T-helper 22 cell (primary cell): Measurements from ENCODE around the gene CNTNAP2.

Source experiments
- DNase-seq: peaks from one replicate; pipeline ENCODE4 v3.0.0-alpha.2; 2020; ENCODE audit warnings: low read depth

CNTNAP2 gene

DNA sequence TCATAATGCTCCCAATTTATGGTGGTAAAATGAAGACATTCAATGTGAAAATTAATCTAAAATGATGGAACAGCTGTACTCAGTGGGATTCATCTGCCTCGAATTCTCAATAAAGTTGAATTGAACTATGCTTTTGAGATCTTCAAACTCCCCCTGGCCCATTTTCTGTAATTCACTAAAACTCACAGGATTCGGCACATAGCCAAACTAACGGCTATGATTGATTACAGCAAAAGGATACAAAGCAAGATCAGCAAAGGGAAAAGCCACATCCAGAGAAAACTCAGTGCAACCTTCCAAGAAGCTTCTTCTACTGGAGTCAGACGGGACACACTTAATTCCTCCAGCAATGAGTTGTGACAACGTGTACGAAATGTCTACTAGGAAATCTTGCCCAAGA, 307.5 kb downstream of the CNTNAP2 start:
- no peak for DNase-seq

DNA sequence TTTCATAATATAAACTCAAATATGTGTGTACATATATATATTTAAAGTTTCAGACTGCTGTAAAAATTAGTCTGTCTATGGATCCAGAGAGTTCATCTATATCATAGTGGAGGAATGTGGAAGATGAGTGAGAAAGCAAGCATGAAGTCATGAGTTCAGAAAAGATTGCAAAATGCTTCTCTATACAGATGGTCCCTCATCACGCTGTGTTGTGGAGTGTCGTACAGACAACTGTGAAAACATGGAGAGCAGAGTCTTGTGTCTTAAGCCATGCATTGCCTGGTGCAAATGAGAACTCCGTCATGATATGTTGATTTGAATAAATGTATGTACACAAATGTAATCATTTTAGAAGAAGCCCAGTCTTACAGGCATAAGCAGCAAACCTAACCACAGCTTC, 316.9 kb downstream of the CNTNAP2 start:
- no peak for DNase-seq

DNA sequence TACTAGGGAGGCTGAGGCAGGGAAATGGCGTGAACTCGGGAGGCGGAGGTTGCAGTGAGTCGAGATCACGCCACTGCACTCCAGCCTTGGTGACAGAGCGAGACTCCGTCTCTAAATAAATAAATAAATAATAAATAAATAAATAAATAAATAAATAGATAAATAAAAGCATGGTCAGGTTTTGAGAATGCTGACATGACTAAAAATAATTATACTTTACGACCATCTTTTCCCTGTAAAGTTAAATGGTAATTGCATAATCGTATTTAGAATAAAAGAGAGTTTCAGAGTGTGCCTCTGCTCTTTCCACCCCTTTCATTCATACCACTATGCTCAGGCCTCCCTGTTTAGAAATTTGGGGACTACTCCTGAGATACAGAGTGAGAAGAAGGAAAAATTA, 326.5 kb downstream of the CNTNAP2 start:
- DNase-seq, result no peak

GRCh38 chr7:146449625-146450024, 333.0 kb downstream of the CNTNAP2 start:
- no peak for DNase-seq

DNA sequence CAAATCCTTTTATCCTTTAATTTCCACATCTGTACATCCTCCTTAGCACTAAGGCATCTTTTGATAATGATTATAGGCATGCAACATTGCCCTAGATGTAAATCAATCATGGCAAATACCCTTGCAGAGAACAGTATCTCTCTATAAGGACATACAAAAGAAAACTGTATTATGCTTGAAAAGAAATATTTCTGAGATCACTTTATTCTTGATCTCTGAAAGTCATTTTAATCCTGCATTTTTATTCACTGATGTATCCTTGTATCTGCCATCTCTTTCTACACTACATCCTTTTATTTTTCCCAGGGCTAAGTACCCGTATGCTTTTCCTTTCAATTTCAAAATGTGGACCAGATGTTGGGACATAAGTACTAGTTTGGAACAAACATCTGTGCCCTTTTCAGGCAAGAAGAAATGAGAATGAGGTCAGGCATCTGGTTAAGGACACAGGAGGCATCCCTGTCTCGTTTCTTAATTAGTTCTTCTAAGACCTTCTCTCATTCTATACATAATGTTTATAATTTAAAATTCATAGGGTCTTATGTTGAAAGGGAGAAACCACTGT, 338.6 kb downstream of the CNTNAP2 start:
- no peak for DNase-seq

- DNase-seq, result no peak
Measured at GRCh38 chr7:146479040-146479439, 362.4 kb downstream of the CNTNAP2 start.

DNA sequence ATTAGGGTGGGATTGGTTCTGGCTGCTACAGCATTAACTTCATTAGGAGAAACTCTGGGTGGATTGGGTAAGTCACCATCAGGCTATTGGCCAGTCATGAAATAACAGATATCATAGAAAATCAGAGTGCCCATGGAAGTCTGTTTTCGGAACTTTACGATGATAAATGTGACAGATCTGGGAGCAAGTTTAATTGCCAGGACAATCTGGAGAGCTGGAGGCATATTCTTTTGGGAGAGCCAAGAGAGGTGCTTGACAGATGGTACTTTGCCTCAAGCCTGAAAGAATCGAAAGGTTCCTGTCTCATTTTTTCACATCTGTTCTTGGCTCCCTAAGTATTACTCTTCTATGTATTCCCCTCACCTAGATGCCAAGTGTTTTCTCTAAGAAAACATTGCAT, 369.9 kb downstream of the CNTNAP2 start:
- DNase-seq, result no peak

GRCh38 chr7:146492017-146492416, 375.4 kb downstream of the CNTNAP2 start:
- no peak for DNase-seq

DNA sequence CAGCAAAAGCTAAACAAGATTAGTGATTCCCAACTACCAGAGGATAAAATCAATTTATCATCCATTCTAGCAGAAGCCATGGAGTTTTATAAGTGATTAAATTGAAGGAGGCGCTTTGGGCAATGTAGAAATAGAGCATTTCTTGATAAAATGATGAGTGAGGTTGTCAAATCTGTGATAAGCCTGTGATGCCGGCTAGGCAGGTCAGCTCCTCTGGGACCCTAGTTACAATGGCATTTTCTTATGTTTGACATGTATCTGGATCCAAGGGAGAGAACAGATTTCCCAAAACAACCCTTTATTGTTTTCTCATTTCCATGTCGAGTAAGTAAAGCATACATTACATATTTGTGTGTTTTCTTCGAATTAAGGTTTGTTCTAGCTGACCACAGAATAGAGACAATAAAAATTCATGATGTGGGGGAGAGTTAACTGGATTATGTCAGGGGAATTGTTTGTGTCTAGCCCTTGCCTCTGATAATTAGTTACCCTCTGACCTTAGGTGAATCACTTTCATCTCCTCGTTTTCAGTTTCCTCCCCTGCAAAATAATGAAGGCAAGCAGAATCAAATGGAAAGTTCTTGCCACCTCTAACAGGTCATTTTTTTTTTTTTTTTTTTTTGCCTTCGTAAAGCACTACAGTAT, 378.5 kb downstream of the CNTNAP2 start:
- no peak for DNase-seq

DNA sequence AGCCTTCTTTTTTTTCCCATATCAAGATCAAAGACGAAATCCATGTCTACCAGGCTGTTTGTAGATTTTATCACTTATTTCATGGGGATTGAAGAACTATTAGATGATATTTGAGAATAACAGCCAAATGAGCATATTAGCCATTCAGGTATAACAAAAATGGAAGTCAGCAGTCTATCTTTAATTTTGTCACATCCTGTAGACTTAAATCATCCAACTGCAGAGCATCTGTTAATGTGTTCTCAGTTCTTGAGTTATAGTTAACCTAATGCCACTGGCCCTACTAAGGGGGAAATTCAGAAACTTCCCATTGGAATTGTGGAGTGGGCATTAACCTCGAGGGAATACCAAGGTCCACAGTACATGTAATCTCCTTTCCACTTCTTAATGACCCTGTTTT, 380.1 kb downstream of the CNTNAP2 start:
- DNase-seq, result no peak

DNA sequence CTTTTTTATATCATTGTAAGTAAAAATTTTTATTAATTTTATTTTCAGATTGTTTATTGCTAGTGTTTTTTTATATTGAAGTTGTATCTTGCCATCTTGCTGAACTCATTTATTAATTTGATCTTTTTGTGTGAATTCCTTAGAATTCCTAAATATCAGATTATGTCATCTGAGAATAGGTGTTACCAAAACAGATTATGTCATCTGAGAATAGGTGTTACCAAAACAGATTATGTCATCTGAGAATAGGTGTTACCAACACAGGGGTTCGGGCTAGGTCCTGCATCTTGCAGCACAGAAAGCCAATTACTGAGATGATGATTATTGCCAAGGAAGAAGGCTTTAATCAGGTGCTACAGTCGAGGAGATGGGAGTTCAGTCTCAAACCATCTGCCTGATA, 383.4 kb downstream of the CNTNAP2 start:
- DNase-seq, result no peak

DNA sequence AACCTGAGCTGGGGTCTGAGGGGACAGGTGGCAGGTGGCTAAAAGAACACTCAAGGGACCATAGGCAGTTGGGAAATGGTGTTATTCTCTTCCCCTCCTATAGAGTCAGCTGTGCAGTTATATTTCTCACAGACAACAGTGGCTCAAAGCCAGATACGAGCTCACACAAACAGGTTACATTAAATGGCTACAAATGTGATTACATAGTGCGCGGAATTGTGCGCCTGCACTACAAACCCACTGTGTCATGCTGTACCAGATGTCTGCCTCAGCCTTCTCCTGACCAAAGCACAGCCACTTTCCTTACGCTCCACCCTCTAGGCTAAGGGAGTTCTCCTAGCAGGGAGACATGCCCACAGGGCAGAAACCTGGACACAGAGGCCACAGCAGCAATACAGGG, 387.2 kb downstream of the CNTNAP2 start:
- no peak for DNase-seq

- no peak for DNase-seq
Measured at GRCh38 chr7:146510088-146510680, 393.6 kb downstream of the CNTNAP2 start.

- DNase-seq, result no peak
Measured at GRCh38 chr7:146514304-146514703, 397.7 kb downstream of the CNTNAP2 start.

DNA sequence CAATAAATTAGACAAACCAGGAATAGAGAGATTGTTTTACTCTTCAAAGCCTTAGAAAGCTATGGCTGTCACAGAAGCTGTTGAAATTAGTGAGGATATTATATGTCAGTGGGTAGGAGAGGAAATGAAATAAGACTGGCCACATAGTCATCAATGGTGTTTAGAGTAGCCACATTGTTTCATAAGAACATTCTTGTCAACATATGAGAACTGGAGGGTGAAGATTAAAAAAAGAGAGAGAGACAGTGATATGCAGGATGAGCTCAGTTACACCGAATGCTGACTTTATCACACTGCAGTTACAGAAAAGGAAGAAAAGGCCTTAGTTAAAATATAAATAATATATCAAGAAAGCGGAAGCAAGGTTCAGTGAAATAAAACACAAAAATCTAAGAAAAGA, 412.0 kb downstream of the CNTNAP2 start:
- no peak for DNase-seq

- DNase-seq, result no peak
Measured at GRCh38 chr7:146539836-146540235, 423.2 kb downstream of the CNTNAP2 start.

DNA sequence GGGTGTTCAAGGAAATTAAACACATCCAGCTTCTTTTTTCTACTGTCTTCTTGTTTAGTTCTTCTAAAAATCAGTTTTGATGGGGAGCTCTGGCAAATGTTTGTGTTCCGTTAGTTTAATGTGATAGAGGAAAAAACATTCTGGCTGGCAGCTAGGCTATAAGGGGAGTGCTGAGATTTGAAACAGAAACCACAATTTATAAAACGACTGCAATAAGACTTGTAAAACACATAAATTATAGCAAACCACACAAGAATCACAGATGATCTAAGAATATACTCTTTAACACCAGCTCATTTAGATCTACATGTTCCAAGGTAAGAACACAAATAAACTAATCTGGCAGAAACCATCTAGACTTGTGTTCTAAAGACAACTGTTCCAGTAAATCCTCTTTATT, 425.5 kb downstream of the CNTNAP2 start:
- no peak for DNase-seq

DNA sequence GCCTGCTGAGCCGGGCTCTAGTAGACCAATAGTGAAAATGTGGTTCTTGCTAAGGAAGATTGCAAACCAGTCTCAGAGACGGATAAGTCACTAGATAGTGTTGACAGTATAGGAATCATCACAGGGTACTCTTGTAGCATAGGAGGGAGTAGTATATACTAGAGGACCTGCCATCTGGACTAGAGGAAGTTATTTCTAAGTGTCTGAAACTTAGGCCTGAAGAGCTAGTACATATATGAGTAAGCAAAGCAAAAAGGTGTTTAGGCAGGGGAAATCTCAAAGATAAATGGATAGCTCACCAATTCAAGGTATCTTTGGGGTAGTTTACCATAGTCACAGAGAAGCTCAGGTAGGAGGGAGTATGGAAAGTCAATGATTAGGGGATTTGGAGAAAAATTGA, 428.1 kb downstream of the CNTNAP2 start:
- no peak for DNase-seq

DNA sequence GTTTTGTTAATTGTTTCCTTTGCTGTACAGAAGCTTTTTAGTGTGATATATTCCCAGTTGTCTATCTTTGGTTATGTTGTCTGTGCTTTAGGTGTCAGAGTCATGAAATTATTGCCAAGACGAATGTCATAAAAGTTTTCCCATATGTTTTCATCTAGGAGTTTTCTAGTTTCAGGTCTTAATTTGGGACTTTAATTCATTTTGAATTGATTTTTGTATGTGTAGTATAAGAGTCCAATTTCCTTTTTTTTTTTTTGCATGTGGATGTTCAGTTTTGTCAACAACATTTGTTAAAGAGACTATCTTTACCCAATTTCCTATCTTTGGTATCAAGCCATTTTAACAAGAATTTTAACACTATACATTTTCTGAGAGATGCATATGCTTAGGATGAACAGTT, 432.2 kb downstream of the CNTNAP2 start:
- DNase-seq, result no peak

- DNase-seq, result no peak
Measured at GRCh38 chr7:146554556-146554955, 438.0 kb downstream of the CNTNAP2 start.

DNA sequence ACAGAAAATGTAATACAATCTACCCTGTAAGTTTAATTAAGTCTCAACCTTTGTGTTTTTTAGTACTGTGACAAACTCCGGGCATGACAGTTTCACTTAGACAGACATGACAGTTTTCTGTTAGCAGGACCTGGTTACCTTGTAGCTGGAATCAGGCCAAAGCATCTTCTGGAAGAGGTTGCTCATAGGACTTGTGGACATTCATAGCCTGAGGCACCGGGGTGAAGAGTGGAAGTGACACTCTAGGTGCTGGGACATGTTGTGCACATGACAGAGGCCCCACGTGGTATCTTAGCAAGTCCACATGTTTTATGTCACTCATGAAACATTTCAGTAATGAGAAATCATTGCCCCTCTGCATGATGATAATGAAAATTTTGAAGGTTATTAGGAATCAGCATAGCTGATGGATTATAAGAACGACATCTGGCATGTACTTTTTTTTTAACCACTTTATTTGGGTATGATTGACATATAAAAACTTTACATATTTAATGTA, 441.4 kb downstream of the CNTNAP2 start:
- no peak for DNase-seq

DNA sequence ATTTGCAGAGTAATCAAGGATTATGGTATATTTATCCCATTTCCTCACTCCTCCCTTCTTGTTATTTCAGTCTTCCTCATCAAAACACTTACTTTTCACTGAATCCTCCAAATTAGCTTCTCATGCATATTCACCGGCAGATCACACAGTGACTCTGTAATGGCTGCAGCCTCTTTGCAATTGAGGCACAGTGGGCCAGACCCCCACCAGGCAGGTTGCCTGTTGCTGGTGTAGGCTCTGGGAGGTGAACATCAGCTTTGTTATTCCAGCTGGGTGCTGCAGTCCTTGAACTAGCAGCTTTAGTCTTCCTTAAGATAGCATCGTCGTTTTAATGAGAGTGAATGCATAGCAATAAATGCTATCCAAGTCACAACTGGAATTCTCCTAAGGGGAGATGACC, 449.3 kb downstream of the CNTNAP2 start:
- DNase-seq, result no peak

- DNase-seq, result no peak
Measured at GRCh38 chr7:146575903-146576302, 459.3 kb downstream of the CNTNAP2 start.

GRCh38 chr7:146591976-146592375, 475.4 kb downstream of the CNTNAP2 start:
- no peak for DNase-seq
